GM13977 (cell line): ENCODE data around the gene CCDC169.

ENCODE experiments used
- DNase-seq: peaks from one replicate; pipeline ENCODE4 v3.0.0; 2012; ENCODE audit warnings: low spot score
- in situ Hi-C: fragments of 300-500 bp; cut with MboI; formaldehyde crosslinking; loops from one replicate; pipeline ENCODE4 v1.12.0; 2022; ENCODE audit warnings: low sequenced_read_pairs, low pct_unique_long_range_greater_than_20kb, mixed read lengths, inconsistent platforms; ENCODE audit not compliant: unreplicated experiment
- TF ChIP-seq, protein P1 (sequence below): IDR thresholded peaks from 2 replicates; pipeline ENCODE4 v1.5.1; 2012; ENCODE audit warnings: mild to moderate bottlenecking, control low read depth; ENCODE audit not compliant: insufficient read depth; ENCODE audit errors: extremely low read depth, missing control alignments

Gene CCDC169

DNA sequence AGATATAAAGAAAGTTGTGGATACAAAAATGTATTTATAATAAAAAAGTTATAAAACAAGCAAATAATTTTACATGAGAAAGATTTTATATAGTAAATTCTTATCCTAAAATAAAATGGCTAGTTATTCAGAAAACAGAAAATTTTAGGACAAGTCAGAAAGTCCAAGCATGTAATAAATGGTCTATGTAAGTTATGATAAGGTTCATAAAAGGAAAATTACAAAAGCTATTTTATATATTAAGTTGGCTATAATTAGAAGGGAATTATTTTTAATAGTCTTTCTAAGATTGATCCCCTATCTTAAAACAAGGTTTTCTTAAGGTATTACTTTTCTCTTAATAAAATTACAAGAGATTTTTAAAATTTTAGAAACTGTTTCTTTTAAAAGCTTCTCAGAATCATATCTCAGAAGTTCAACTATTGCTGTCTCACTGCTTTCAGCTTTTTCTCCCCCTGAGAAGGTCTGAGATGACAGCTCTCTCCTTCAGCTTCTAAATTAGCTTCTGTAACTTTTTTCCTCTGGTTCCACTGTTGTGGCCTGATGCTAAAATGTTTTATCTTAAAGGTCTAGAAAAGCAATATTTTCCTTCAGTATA lies 8.7 kb downstream of the CCDC169 start:
- DNase-seq, result no peak
- TF ChIP-seq, protein P1, sequence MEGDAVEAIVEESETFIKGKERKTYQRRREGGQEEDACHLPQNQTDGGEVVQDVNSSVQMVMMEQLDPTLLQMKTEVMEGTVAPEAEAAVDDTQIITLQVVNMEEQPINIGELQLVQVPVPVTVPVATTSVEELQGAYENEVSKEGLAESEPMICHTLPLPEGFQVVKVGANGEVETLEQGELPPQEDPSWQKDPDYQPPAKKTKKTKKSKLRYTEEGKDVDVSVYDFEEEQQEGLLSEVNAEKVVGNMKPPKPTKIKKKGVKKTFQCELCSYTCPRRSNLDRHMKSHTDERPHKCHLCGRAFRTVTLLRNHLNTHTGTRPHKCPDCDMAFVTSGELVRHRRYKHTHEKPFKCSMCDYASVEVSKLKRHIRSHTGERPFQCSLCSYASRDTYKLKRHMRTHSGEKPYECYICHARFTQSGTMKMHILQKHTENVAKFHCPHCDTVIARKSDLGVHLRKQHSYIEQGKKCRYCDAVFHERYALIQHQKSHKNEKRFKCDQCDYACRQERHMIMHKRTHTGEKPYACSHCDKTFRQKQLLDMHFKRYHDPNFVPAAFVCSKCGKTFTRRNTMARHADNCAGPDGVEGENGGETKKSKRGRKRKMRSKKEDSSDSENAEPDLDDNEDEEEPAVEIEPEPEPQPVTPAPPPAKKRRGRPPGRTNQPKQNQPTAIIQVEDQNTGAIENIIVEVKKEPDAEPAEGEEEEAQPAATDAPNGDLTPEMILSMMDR, result no peak
- in situ Hi-C loops, result no loop called here

DNA sequence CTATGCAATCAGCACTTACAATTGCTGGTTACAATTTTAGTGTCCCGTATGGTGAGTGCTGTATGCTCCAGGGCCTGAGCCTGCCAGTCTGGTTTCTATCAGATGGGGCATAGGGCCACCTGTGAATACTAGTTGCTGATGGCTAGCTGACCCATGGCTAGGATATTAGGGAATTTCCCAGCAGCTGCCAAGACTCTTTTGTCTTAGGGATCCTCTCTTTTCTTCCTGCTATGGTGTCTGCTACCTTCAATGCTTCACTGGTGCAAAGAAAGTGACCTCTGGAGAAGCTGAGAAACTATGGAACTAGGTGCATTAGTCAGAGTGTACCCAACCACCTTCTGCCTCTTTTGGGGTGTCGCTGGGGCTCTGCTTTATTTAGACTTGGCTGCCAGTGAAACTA lies 11.6 kb downstream of the CCDC169 start:
- in situ Hi-C loops, result no loop called here
- no peak for DNase-seq
- TF ChIP-seq, protein P1, result no peak

DNA sequence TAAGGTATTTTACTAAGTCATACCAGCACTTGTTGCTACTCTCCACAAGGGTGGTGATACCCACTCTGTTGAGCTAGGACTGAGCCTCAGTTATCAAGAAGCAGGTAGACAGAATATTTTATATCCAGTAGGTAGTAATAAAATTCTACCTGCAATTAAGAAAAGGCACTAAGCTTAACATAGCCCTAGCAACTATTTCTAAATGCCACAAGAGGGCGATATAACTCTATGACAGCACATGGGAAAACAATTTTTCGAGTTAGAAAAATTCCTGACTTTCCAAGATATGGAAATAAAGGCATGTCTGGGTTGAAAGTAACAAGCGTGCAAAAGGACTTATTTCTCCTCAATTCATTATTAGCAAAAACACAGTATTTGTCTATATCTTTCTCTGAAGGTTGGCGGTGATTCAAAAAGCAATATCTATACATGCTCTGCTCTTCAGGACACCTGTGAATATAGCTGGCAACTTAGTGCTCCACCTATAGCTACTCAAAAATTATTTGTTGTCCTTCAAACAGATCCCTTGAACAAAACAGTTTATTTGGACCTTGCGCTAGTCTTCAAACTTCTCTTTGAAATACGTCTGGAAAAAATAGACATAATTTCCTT lies 14.7 kb downstream of the CCDC169 start:
- TF ChIP-seq, protein P1, result peak; percentile 53
- in situ Hi-C loops, result no loop called here
- DNase-seq, result no peak

DNA sequence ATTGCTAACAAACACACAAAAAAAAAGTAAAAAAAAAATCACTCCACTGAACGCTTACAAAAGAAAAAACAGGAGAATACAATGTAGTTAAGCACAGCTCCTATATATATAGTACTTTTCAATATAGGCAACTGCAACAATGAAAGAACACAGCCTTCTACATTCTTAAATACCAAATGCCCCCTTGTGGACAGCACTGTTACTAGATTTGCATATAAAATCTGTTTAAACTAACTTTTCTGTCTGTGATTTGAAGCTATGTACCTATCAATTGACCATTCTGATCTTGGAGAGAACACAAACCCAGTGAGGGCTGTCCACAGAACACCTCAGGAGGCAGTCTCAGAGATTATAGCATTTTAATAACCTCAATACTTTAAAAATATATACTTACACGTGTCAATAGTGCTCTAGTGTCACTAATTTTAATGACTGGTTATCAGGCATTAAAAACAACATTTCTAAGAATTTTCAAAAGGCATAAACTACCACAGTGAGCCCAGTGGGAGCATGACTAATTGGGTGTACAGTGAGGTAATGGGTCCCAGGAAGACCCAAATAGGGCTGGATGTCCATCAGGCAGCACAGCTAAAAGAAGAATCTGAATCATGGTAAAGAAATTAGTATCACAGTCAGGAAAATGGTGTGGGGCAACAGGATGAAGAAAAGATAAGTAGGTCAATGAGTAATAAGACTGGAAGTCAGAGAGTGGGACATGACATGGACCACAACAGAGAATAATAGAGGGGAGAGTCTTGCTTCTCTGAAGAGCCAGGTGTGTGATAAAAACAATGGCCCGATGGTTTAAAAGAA lies 22.2 kb downstream of the CCDC169 start:
- in situ Hi-C loops, result no loop called here
- TF ChIP-seq, protein P1, result no peak
- no peak for DNase-seq

DNA sequence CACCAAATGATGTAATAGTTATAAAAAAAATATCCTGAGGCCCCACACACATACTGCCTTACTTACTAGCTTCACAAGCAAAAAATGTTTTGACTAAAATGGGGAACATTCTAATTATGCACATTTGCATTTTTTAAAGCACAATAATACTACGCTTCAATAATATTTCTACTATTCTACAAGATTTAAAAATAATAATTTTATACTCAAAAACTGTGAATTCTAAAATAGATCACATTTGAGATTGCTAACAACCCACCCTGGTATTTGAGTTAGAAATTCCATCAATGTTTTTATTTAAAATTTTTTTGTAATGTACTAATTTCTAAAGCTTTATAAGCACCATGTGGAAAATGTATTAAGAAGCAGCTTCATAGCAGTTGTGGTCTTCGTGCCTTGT lies 24.2 kb downstream of the CCDC169 start:
- DNase-seq, result no peak
- in situ Hi-C loops, result loop anchor here (25.0 kb wide), 1 partner anchor 286 kb away; no protein-coding TSS in a partner anchor

DNA sequence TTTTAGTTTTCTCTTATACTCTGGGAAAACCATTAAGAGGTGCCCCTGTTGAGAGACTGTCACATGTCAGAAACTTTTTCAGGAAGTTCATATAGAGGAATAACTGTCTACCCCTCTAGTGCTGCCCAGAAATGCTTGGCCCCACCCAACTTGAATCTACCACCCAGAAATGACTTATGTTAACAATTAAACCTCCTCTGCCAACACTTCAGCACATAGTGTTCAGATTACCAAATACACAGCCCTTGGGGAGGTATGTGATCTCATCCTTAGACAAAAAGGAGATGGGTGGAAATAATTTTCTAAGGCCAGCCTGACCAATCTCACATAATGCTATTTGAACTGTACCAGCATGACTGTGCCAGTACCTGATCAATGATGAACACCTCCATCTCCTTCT lies 35.6 kb downstream of the CCDC169 start:
- in situ Hi-C loops, result loop anchor here (25.0 kb wide), 1 partner anchor 275 kb away; no protein-coding TSS in a partner anchor
- TF ChIP-seq, protein P1, result no peak
- no peak for DNase-seq

More for the DNA sequence above, 24.2 kb downstream of the CCDC169 start:
- TF ChIP-seq, protein P1, result no peak
